Measurements from ENCODE around the gene MCUR1.

DNA sequence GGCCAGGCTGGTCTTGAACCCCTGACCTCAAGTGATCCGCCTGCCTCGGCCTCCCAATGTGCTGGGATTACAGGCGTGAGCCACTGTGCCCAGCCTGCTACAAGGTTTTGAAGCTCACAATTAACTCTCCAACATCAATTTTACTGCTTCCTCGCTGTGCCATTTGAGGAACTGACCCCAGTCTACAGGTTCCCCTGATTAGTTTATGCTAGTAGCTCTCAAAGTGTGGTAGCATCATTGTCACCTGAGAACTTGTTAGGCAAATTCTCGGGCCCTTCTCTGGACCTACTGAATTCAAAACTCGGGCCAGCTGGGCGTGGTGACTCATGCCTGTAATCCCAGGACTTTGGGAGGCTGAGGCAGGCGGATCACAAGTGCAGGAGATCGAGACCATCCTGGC, 49.4 kb downstream of the MCUR1 start:
- TF ChIP-seq FOXM1 (IDR thresholded peaks at IDR 0.05; ENCODE audit: borderline replicate concordance, low read depth) (no peak), TCF12 (IDR thresholded peaks at IDR 0.05; ENCODE audit: low read depth) (no peak), YY1 (IDR thresholded peaks at IDR 0.05; ENCODE audit: low read depth) (no peak), CREB1 (IDR thresholded peaks at IDR 0.05; ENCODE audit: low read depth) (no peak), CEBPB (IDR thresholded peaks at IDR 0.05) (no peak), TEAD4 (IDR thresholded peaks at IDR 0.05) (no peak), EP300 (IDR thresholded peaks at IDR 0.05; ENCODE audit: borderline replicate concordance) (no peak), TAF1 (IDR thresholded peaks at IDR 0.05; ENCODE audit: low read depth) (no peak), RAD21 (IDR thresholded peaks at IDR 0.05; ENCODE audit: low read depth) (no peak), ZBTB7A (IDR thresholded peaks at IDR 0.05; ENCODE audit: low read depth) (no peak)
- TF ChIP-seq, protein P1, sequence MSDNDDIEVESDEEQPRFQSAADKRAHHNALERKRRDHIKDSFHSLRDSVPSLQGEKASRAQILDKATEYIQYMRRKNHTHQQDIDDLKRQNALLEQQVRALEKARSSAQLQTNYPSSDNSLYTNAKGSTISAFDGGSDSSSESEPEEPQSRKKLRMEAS (IDR thresholded peaks at IDR 0.05): no peak
- TF ChIP-seq, protein P2, sequence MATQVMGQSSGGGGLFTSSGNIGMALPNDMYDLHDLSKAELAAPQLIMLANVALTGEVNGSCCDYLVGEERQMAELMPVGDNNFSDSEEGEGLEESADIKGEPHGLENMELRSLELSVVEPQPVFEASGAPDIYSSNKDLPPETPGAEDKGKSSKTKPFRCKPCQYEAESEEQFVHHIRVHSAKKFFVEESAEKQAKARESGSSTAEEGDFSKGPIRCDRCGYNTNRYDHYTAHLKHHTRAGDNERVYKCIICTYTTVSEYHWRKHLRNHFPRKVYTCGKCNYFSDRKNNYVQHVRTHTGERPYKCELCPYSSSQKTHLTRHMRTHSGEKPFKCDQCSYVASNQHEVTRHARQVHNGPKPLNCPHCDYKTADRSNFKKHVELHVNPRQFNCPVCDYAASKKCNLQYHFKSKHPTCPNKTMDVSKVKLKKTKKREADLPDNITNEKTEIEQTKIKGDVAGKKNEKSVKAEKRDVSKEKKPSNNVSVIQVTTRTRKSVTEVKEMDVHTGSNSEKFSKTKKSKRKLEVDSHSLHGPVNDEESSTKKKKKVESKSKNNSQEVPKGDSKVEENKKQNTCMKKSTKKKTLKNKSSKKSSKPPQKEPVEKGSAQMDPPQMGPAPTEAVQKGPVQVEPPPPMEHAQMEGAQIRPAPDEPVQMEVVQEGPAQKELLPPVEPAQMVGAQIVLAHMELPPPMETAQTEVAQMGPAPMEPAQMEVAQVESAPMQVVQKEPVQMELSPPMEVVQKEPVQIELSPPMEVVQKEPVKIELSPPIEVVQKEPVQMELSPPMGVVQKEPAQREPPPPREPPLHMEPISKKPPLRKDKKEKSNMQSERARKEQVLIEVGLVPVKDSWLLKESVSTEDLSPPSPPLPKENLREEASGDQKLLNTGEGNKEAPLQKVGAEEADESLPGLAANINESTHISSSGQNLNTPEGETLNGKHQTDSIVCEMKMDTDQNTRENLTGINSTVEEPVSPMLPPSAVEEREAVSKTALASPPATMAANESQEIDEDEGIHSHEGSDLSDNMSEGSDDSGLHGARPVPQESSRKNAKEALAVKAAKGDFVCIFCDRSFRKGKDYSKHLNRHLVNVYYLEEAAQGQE (IDR thresholded peaks at IDR 0.05; ENCODE audit: low read depth): no peak
